ENCODE data around the gene XXYLT1.

GRCh38 chr3:195107593-195107992, 163.4 kb downstream of the XXYLT1 start:
- no peak for TF ChIP-seq CTCF (conservative IDR thresholded peaks at IDR 0.05; ENCODE audit: low read depth, low read length)
- TF ChIP-seq EZH2 (IDR thresholded peaks at IDR 0.05; ENCODE audit: borderline replicate concordance, low read depth, low read length, poor library complexity, severe bottlenecking): no peak
